GM23338 (cell line): ENCODE measurements around the gene ABHD3. TPM values are rescaled to one million over a fixed set of nuclear protein-coding genes. Genes with fewer than 3 reads are reported as not detected.

Experiments
- ATAC-seq: fragments of 200-7000 bp; cut with Tn5 transposase; 3 replicates; pipeline ENCODE4 v1.9.1; 2020
- DNase-seq: peaks from one replicate; pipeline ENCODE4 v3.0.0-alpha.2; 2015; ENCODE audit warnings: low spot score
- H2AFZ ChIP-seq: fragments of 200-600 bp; sonication (generic); 2 replicates; pipeline ENCODE4 v1.8.0; 2016; ENCODE audit warnings: antibody characterized with exemption, mild to moderate bottlenecking, moderate library complexity
- H3F3A ChIP-seq: fragments of 200-600 bp; sonication (generic); replicated peaks from 2 replicates; pipeline ENCODE4 v1.8.0; 2017; ENCODE audit warnings: antibody characterized with exemption, mixed run types, low read depth
- H3K27ac ChIP-seq: fragments of 200-600 bp; sonication (generic); 2 replicates; pipeline ENCODE4 v1.6.1; 2016; ENCODE audit warnings: low read depth
- H3K27me3 ChIP-seq: fragments of 200-600 bp; sonication (generic); 2 replicates; pipeline ENCODE4 v1.8.0; 2016; ENCODE audit warnings: mild to moderate bottlenecking, mixed run types, moderate library complexity; ENCODE audit not compliant: insufficient read depth
- H3K36me3 ChIP-seq: fragments of 200-600 bp; sonication (generic); 2 replicates; pipeline ENCODE4 v1.8.0; 2016; ENCODE audit warnings: mild to moderate bottlenecking; ENCODE audit not compliant: insufficient read depth
- H3K4me1 ChIP-seq: fragments of 200-600 bp; sonication (generic); 2 replicates; pipeline ENCODE4 v1.8.0; 2016; ENCODE audit warnings: mild to moderate bottlenecking, moderate library complexity; ENCODE audit not compliant: insufficient read depth
- H3K4me2 ChIP-seq: fragments of 200-600 bp; sonication (generic); 2 replicates; pipeline ENCODE4 v1.7.1; 2017; ENCODE audit warnings: mixed run types
- H3K4me3 ChIP-seq: fragments of 200-600 bp; sonication (generic); 2 replicates; pipeline ENCODE4 v1.6.1; 2016; ENCODE audit warnings: mixed run types
- H3K79me2 ChIP-seq: fragments of 200-600 bp; sonication (generic); replicated peaks from 2 replicates; pipeline ENCODE4 v1.8.0; 2017; ENCODE audit warnings: mild to moderate bottlenecking; ENCODE audit not compliant: insufficient read depth
- H3K9me2 ChIP-seq: fragments of 200-600 bp; sonication (generic); 2 replicates; pipeline ENCODE4 v1.8.0; 2017; ENCODE audit not compliant: insufficient read depth
- H4K20me1 ChIP-seq: fragments of 200-600 bp; sonication (generic); replicated peaks from 2 replicates; pipeline ENCODE4 v1.8.0; 2017; ENCODE audit warnings: mild to moderate bottlenecking; ENCODE audit not compliant: insufficient read depth
- H3K27ac Mint-ChIP-seq: 2 replicates; pipeline ENCODE4 v1.8.0; 2020; ENCODE audit warnings: inconsistent platforms, mild to moderate bottlenecking, moderate library complexity, mixed read lengths
- H3K27me3 Mint-ChIP-seq: 3 replicates; pipeline ENCODE4 v1.8.0; 2022; ENCODE audit warnings: low read depth, mild to moderate bottlenecking, moderate library complexity, mixed read lengths, inconsistent platforms; ENCODE audit not compliant: insufficient read depth, poor library complexity
- H3K36me3 Mint-ChIP-seq: 3 replicates; pipeline ENCODE4 v1.8.0; 2021; ENCODE audit warnings: low read depth, mild to moderate bottlenecking, inconsistent platforms, moderate library complexity, mixed read lengths
- H3K4me1 Mint-ChIP-seq: 3 replicates; pipeline ENCODE4 v1.8.0; 2020; ENCODE audit warnings: mild to moderate bottlenecking, inconsistent platforms, mixed read lengths
- H3K4me3 Mint-ChIP-seq: 3 replicates; pipeline ENCODE4 v1.8.0; 2021; ENCODE audit warnings: moderate library complexity, mild to moderate bottlenecking, inconsistent platforms, mixed read lengths
- H3K9me3 Mint-ChIP-seq: 3 replicates; pipeline ENCODE4 v1.8.0; 2020; ENCODE audit warnings: moderate library complexity, mild to moderate bottlenecking, inconsistent platforms, mixed read lengths
- CREB1 ChIP-seq: fragments of 250-450 bp; sonication (Bioruptor Pico); IDR thresholded peaks from 2 replicates; pipeline ENCODE4 v1.5.0; 2020; ENCODE audit warnings: low read depth, mild to moderate bottlenecking, moderate library complexity
- ETS1 ChIP-seq: IDR thresholded peaks from 2 replicates; pipeline ENCODE4 v1.6.1; 2016; ENCODE audit warnings: antibody characterized with exemption
- EZH2phosphoT487 ChIP-seq: fragments of 200-600 bp; sonication (generic); IDR thresholded peaks from one replicate; pipeline ENCODE4 v1.8.1; 2018; ENCODE audit warnings: antibody characterized with exemption; ENCODE audit not compliant: unreplicated experiment
- NANOG ChIP-seq: IDR thresholded peaks from 2 replicates; pipeline ENCODE4 v1.6.1; 2016; ENCODE audit warnings: antibody characterized with exemption, borderline replicate concordance
- REST ChIP-seq: IDR thresholded peaks from one replicate; pipeline ENCODE4 v1.6.1; 2018; ENCODE audit warnings: antibody characterized with exemption; ENCODE audit not compliant: unreplicated experiment
- STAT1 ChIP-seq: IDR thresholded peaks from one replicate; pipeline ENCODE4 v1.6.1; 2016; ENCODE audit warnings: antibody characterized with exemption; ENCODE audit not compliant: unreplicated experiment
- ZNF114 ChIP-seq: fragments of 250-450 bp; sonication (Bioruptor Pico); IDR thresholded peaks from 2 replicates; pipeline ENCODE4 v1.5.0; 2020; ENCODE audit warnings: mild to moderate bottlenecking, moderate library complexity
- ZNF331 ChIP-seq: fragments of 250-450 bp; sonication (Bioruptor Pico); IDR thresholded peaks from 2 replicates; pipeline ENCODE4 v1.5.0; 2020; ENCODE audit warnings: low read depth, mild to moderate bottlenecking, moderate library complexity
- polyA plus RNA-seq: library from polyadenylated mRNA; unstranded; fragments of >200 nt; fragmentation: Nextera tagmentation; extraction: Ambion mirVana; gene quantifications from 2 replicates; pipeline ENCODE4 v1.2.1, GENCODE V29; 2016
- total RNA-seq: library from RNA; depleted of rRNA; stranded (reverse); fragments of >200 nt; shearing (Covaris generic); gene quantifications from 2 replicates; pipeline ENCODE4 v1.2.3, GENCODE V29; 2014
- TF ChIP-seq, protein P1 (sequence below): fragments of 250-450 bp; sonication (Bioruptor Pico); IDR thresholded peaks from 2 replicates; pipeline ENCODE4 v1.5.0; 2020; ENCODE audit warnings: mild to moderate bottlenecking, moderate library complexity

ABHD3 gene
- total and polyA plus RNA-seq, 2 experiments from 2014 or later = 16.2 to 19.9 TPM

- no peak overlapping the region for H3K27ac ChIP-seq
- no peaks in the 10 kb centered on the region; the same call in 2 of the 3 replicates for H3K4me1 Mint-ChIP-seq
- H3K27ac Mint-ChIP-seq = no peak overlapping the region
- no peaks in the 10 kb centered on the region for H3F3A ChIP-seq
- H3K4me3 Mint-ChIP-seq = no peak overlapping the region
- no peak for ATAC-seq
- no peak for DNase-seq
- TF ChIP-seq STAT1 (no peak), ETS1 (no peak), CREB1 (CRISPR knock-in tag) (no peak), REST (no peak), ZNF114 (CRISPR knock-in tag) (no peak), EZH2phosphoT487 (no peak), NANOG (no peak), ZNF331 (CRISPR knock-in tag) (no peak)
- TF ChIP-seq, protein P1, sequence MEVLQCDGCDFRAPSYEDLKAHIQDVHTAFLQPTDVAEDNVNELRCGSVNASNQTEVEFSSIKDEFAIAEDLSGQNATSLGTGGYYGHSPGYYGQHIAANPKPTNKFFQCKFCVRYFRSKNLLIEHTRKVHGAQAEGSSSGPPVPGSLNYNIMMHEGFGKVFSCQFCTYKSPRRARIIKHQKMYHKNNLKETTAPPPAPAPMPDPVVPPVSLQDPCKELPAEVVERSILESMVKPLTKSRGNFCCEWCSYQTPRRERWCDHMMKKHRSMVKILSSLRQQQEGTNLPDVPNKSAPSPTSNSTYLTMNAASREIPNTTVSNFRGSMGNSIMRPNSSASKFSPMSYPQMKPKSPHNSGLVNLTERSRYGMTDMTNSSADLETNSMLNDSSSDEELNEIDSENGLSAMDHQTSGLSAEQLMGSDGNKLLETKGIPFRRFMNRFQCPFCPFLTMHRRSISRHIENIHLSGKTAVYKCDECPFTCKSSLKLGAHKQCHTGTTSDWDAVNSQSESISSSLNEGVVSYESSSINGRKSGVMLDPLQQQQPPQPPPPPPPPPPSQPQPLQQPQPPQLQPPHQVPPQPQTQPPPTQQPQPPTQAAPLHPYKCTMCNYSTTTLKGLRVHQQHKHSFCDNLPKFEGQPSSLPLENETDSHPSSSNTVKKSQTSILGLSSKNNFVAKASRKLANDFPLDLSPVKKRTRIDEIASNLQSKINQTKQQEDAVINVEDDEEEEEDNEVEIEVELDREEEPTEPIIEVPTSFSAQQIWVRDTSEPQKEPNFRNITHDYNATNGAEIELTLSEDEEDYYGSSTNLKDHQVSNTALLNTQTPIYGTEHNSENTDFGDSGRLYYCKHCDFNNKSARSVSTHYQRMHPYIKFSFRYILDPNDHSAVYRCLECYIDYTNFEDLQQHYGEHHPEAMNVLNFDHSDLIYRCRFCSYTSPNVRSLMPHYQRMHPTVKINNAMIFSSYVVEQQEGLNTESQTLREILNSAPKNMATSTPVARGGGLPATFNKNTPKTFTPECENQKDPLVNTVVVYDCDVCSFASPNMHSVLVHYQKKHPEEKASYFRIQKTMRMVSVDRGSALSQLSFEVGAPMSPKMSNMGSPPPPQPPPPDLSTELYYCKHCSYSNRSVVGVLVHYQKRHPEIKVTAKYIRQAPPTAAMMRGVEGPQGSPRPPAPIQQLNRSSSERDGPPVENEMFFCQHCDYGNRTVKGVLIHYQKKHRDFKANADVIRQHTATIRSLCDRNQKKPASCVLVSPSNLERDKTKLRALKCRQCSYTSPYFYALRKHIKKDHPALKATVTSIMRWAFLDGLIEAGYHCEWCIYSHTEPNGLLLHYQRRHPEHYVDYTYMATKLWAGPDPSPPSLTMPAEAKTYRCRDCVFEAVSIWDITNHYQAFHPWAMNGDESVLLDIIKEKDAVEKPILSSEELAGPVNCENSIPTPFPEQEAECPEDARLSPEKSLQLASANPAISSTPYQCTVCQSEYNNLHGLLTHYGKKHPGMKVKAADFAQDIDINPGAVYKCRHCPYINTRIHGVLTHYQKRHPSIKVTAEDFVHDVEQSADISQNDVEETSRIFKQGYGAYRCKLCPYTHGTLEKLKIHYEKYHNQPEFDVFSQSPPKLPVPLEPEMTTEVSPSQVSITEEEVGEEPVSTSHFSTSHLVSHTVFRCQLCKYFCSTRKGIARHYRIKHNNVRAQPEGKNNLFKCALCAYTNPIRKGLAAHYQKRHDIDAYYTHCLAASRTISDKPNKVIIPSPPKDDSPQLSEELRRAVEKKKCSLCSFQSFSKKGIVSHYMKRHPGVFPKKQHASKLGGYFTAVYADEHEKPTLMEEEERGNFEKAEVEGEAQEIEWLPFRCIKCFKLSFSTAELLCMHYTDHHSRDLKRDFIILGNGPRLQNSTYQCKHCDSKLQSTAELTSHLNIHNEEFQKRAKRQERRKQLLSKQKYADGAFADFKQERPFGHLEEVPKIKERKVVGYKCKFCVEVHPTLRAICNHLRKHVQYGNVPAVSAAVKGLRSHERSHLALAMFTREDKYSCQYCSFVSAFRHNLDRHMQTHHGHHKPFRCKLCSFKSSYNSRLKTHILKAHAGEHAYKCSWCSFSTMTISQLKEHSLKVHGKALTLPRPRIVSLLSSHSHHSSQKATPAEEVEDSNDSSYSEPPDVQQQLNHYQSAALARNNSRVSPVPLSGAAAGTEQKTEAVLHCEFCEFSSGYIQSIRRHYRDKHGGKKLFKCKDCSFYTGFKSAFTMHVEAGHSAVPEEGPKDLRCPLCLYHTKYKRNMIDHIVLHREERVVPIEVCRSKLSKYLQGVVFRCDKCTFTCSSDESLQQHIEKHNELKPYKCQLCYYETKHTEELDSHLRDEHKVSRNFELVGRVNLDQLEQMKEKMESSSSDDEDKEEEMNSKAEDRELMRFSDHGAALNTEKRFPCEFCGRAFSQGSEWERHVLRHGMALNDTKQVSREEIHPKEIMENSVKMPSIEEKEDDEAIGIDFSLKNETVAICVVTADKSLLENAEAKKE (CRISPR knock-in tag) = no peak
- H3K4me3 ChIP-seq = no peak overlapping the region
- no peaks in the 10 kb centered on the region for H3K27me3 ChIP-seq
- no peaks in the 10 kb centered on the region for H3K79me2 ChIP-seq
- peaks cover 33% of the 10 kb centered on the region for H3K36me3 Mint-ChIP-seq
- no peak overlapping the region for H3K4me2 ChIP-seq
- H3K9me2 ChIP-seq = no peaks in the 10 kb centered on the region
- H3K4me1 ChIP-seq = no peaks in the 10 kb centered on the region
- peaks cover 2% of the 10 kb centered on the region for H3K27me3 Mint-ChIP-seq
- H4K20me1 ChIP-seq = no peaks in the 10 kb centered on the region
- H2AFZ ChIP-seq = no peak overlapping the region
- no peaks in the 10 kb centered on the region; the same call in 1 of the 2 replicates for H3K36me3 ChIP-seq
- H3K9me3 Mint-ChIP-seq = peaks cover 16% of the 10 kb centered on the region; the same call in 2 of the 3 replicates
These were observed 14.8 kb downstream of the ABHD3 start for GRCh38 chr18:21689736-21690135.
